K562 (cell line): ENCODE data around the gene SFRP5. TPM values are rescaled to one million over a fixed set of nuclear protein-coding genes. Genes with fewer than 3 reads are reported as not detected.

ENCODE experiments used
- ARID3A ChIP-seq: IDR thresholded peaks from 2 replicates; pipeline ENCODE4 v1.6.1; 2012; ENCODE audit warnings: low read depth, low read length, improper control_type of control experiment, borderline replicate concordance
- ATF1 ChIP-seq, 2 experiments: fragments of 450-650 bp in 1 of 2; IDR thresholded peaks; 2 replicates each; pipeline ENCODE4 v1.6.1; 2016; ENCODE audit warnings: missing compliant biosample characterization in 1 of 2, missing genetic modification characterization in 1 of 2
- FOXP1 ChIP-seq: sonication (generic); formaldehyde crosslinking; IDR thresholded peaks from 2 replicates; pipeline ENCODE4 v1.8.0; 2022; ENCODE audit warnings: mild to moderate bottlenecking, missing genetic modification reagents
- HNRNPUL1 ChIP-seq: fragments of 200-400 bp; formaldehyde crosslinking; IDR thresholded peaks from 2 replicates; pipeline ENCODE4 v1.6.1; 2017; ENCODE audit warnings: low read length
- NKRF ChIP-seq: fragments of 450-650 bp; IDR thresholded peaks from 2 replicates; pipeline ENCODE4 v1.6.1; 2016; ENCODE audit warnings: borderline replicate concordance
- PHTF2 ChIP-seq: fragments of 250-450 bp; sonication (Bioruptor Pico); IDR thresholded peaks from 2 replicates; pipeline ENCODE4 v1.5.0; 2021; ENCODE audit warnings: mild to moderate bottlenecking
- SFPQ ChIP-seq: fragments of 200-400 bp; formaldehyde crosslinking; IDR thresholded peaks from 2 replicates; pipeline ENCODE4 v1.6.1; 2017; ENCODE audit warnings: mild to moderate bottlenecking, low read depth, low read length, moderate library complexity
- SIRT6 ChIP-seq: IDR thresholded peaks from one replicate; pipeline ENCODE4 v1.6.1; 2012; ENCODE audit warnings: low read depth, mild to moderate bottlenecking, control low read depth, inconsistent platforms, low read length, moderate library complexity
- TAF7 ChIP-seq: fragments of 450-650 bp; IDR thresholded peaks from 2 replicates; pipeline ENCODE4 v1.6.1; 2016; ENCODE audit warnings: missing genetic modification characterization, missing compliant biosample characterization
- polyA plus RNA-seq, 8 experiments: library from polyadenylated mRNA; depleted of rRNA in 4 of 8; stranded (reverse) in 5 of 8; unstranded in 3 of 8; fragments of >200 nt; fragmentation: Nextera tagmentation in 2 of 8; fragmentation: Illumina TruSeq in 1 of 8; extraction: Ambion mirVana in 2 of 8; extraction: Trizol in 1 of 8; gene quantifications; 2 replicates each; pipeline versions ENCODE4 v1.2.1 to v1.2.3, GENCODE V29; 2011 to 2014; ENCODE audit warnings: inconsistent platforms in 1 of 8, missing spikeins in 1 of 8
- total RNA-seq, 7 experiments: library from RNA; depleted of rRNA in 6 of 7; stranded (reverse); fragments of >200 nt in 6 of 7; fragmentation: Illumina TruSeq in 2 of 7; extraction: Trizol in 2 of 7; gene quantifications; 2 replicates each; pipeline versions ENCODE4 v1.2.1 to v1.2.3, GENCODE V29; 2011 to 2021; ENCODE audit warnings: low replicate concordance in 1 of 7

SFRP5 gene
- total and polyA plus RNA-seq, 9 of the 15 experiments (the other 6 are each of a cell fraction or from before 2014, with no cell fraction given) = 0.07 to 0.29 (median 0.13) TPM; not detected in 3

DNA sequence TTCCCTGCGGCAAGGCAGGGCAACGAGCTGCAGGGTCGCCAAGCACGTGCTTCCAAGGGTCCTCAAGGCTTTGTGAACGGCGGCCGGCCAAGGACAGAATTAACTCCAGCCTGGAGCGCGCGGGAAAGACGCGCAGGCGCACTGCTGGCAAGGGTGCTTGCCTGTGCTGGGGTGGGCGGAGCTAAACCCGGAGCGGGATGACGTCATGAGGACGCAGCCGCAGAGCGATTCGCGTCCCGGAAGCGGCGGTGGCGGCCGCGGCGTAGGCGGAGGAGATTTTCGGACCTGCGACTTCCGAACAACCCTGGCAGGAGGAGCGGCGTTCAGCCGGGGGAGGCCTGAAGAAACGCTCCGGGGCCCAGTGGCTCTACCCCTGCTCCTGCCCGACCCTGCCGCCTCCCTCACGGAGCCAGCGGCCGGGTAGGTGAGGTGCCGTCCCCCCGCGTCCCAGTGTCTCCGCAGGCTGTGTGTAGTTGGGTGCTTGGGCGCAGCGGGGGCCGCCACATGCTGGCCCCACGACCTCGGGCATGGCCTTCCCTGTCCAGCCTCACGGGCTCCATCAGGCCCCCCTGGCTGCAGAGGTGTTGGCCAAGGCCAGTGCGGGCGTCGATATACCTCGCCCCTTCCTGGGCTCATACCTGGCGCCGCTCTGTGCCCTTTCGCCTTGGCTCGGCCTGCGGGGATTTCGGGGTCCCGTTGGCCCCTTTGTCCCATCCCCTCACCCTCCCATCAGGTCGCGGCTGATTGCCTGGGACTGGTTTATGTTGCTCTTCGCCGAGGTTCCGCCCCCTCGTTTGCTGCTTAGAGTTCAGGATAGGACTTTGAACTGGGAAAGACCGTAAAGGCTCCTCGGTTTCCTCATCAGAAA is 34.7 kb downstream of the SFRP5 start, which contains the start of gene ZFYVE27 (continued):
- TF ChIP-seq ARID3A (no peak), NKRF (peak; percentile 69), FOXP1 (CRISPR knock-in tag) (0 out of 2 replicates have a peak, but pooled peaks have one; percentile 17), PHTF2 (CRISPR knock-in tag) (no peak), TAF7 (tag) (no peak), HNRNPUL1 (no peak), ATF1 (CRISPR knock-in tag; IDR thresholded peaks at IDR 0.05) (peak; percentile 61; the same call in 1 of the 2 replicates), ATF1 (tag; IDR thresholded peaks at IDR 0.05) (peak; percentile 96), SIRT6 (no peak), SFPQ (no peak)
